22Rv1 (cell line): ENCODE results near the gene AGPAT4.

Experiments used
- CTCF ChIP-seq: fragments of 450-650 bp; IDR thresholded peaks from 2 replicates; pipeline ENCODE4 v1.5.1; 2017; ENCODE audit warnings: mild to moderate bottlenecking
- ZFX ChIP-seq: fragments of 450-650 bp; IDR thresholded peaks from 2 replicates; pipeline ENCODE4 v1.6.1; 2017; ENCODE audit warnings: antibody characterized with exemption, borderline replicate concordance

GRCh38 chr6:161290751-161291150, 16.9 kb upstream of the AGPAT4 start:
- TF ChIP-seq CTCF (no peak), ZFX (no peak)
